Epithelial cell of esophagus (primary cell): ENCODE results near the gene SEPSECS.

Source experiments
- DNase-seq: peaks from one replicate; pipeline ENCODE4 v3.0.0; 2010; ENCODE audit warnings: low read depth
- H3K4me3 ChIP-seq: 2 replicates; pipeline ENCODE4 v1.5.1; 2011; ENCODE audit warnings: mild to moderate bottlenecking, low read length, control low read depth
- CTCF ChIP-seq: IDR thresholded peaks from 2 replicates; pipeline ENCODE4 v1.5.1; 2011; ENCODE audit warnings: low read depth, mild to moderate bottlenecking, low read length, control low read depth, inconsistent platforms; ENCODE audit not compliant: insufficient read depth; ENCODE audit errors: missing control alignments

Gene SEPSECS

GRCh38 chr4:25110527-25111329 is 49.5 kb downstream of the SEPSECS start:
- no peak for TF ChIP-seq CTCF
- no peak for DNase-seq
- no peak overlapping the region for H3K4me3 ChIP-seq

GRCh38 chr4:25109511-25109910 is 50.7 kb downstream of the SEPSECS start:
- H3K4me3 ChIP-seq: no peak overlapping the region
- no peak for DNase-seq
- TF ChIP-seq CTCF: no peak

- TF ChIP-seq CTCF: no peak
- no peak for DNase-seq
- no peak overlapping the region for H3K4me3 ChIP-seq
Measured at GRCh38 chr4:25108556-25108955, 51.7 kb downstream of the SEPSECS start.

GRCh38 chr4:25107827-25108516 is 52.3 kb downstream of the SEPSECS start:
- DNase-seq: peak; percentile 40
- TF ChIP-seq CTCF: no peak
- no peak overlapping the region for H3K4me3 ChIP-seq

GRCh38 chr4:25106363-25107151 is 53.7 kb downstream of the SEPSECS start:
- no peak overlapping the region for H3K4me3 ChIP-seq
- no peak for DNase-seq
- TF ChIP-seq CTCF: no peak

GRCh38 chr4:25104591-25104990 is 55.7 kb downstream of the SEPSECS start:
- no peak overlapping the region for H3K4me3 ChIP-seq
- no peak for TF ChIP-seq CTCF
- DNase-seq: no peak
